HG03064 (cell line): ENCODE results near the gene HABP2.

ENCODE experiments used
- ATAC-seq: cut with Tn5 transposase; IDR thresholded peaks from one replicate; pipeline ENCODE4 v1.9.1; 2021; ENCODE audit warnings: low read depth; ENCODE audit not compliant: unreplicated experiment

HABP2 gene

GRCh38 chr10:113524539-113525490 lies 28.0 kb upstream of the HABP2 start:
- ATAC-seq, result no peak

GRCh38 chr10:113525713-113526112 lies 27.1 kb upstream of the HABP2 start:
- ATAC-seq, result no peak

- ATAC-seq, result no peak
These were observed 25.5 kb upstream of the HABP2 start for GRCh38 chr10:113527211-113527906.

GRCh38 chr10:113528876-113529275 lies 24.0 kb upstream of the HABP2 start:
- ATAC-seq, result no peak

- ATAC-seq, result no peak
These were observed 23.3 kb upstream of the HABP2 start for GRCh38 chr10:113529575-113529974.

- no peak for ATAC-seq
These were observed 22.4 kb upstream of the HABP2 start for GRCh38 chr10:113530476-113530875.

GRCh38 chr10:113532724-113533123 lies 20.1 kb upstream of the HABP2 start:
- no peak for ATAC-seq

- ATAC-seq, result no peak
These were observed 19.1 kb upstream of the HABP2 start for GRCh38 chr10:113533801-113534200.

- ATAC-seq, result no peak
These were observed 18.4 kb upstream of the HABP2 start for GRCh38 chr10:113534423-113534822.

GRCh38 chr10:113537672-113538071 lies 15.2 kb upstream of the HABP2 start:
- no peak for ATAC-seq

- ATAC-seq, result no peak
These were observed 14.7 kb upstream of the HABP2 start for GRCh38 chr10:113538151-113538550.

- no peak for ATAC-seq
These were observed 13.1 kb upstream of the HABP2 start for GRCh38 chr10:113539789-113540188.

- no peak for ATAC-seq
These were observed 11.9 kb upstream of the HABP2 start for GRCh38 chr10:113540845-113541548.

GRCh38 chr10:113541549-113541927 lies 11.3 kb upstream of the HABP2 start:
- no peak for ATAC-seq

GRCh38 chr10:113543107-113543955 lies 9.5 kb upstream of the HABP2 start:
- ATAC-seq, result no peak

- no peak for ATAC-seq
These were observed 8.5 kb upstream of the HABP2 start for GRCh38 chr10:113544392-113544791.

GRCh38 chr10:113547426-113547825 lies 5.4 kb upstream of the HABP2 start:
- ATAC-seq, result no peak

- ATAC-seq, result no peak
These were observed 3.0 kb upstream of the HABP2 start for GRCh38 chr10:113549856-113550255.

GRCh38 chr10:113550365-113550764 lies 2.5 kb upstream of the HABP2 start:
- ATAC-seq, result no peak

- no peak for ATAC-seq
These were observed 839 bp upstream of the HABP2 start for GRCh38 chr10:113552014-113552413.
